ENCODE results near the gene TYMP.

DNA sequence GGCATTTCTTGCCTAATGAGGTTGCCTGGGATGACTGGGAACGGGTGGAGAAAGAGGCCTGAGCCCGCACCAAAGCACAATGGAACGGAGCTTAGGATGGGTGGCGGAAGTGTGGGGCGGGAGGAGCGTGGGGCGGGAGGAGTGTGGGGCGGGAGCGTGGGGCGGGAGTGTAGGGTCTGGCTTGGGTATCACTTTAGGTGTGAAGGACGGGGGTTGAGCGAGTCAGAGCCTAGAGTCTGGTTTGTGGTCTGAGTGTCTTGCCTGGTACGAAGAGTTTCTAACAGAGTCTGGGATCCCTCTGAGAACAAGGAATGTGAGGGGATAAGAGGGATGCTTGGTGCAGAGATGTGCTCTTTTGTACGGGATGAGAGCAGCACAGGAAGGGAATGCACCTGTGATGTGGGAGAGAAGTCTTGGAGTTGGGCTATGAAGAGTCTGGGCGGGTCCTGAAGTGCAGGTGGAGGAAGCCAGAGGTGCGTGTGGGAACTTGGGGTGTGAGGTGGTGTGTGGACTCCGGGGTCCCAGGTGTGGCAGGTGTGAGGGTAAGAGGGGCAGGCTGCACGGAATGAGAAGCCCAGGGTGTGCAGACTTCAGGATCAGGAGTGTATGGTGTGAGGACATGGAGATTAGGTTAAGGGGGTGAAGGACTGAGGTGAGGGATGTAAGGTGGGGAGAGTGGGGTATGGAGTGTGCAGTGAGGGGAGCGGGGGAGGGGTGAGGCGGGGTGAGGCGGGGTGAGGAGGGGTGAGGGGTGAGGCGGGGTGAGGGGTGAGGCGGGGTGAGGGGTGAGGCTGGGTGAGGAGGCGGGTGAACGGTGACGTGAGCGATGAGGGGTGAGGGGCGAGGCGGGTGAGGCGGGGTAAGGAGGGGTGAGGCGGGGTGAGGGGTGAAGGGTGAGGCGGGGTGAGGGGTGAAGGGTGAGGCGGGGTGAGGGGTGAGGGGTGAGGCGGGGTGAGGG lies 31.9 kb upstream of the TYMP start:
- TF ChIP-seq EZH2 (IDR thresholded peaks at IDR 0.05; ENCODE audit: borderline replicate concordance, low read depth, low read length, severe bottlenecking) (no peak), POLR2A (IDR thresholded peaks at IDR 0.05; ENCODE audit: low read depth, low read length) (no peak), POLR2AphosphoS5 (IDR thresholded peaks at IDR 0.05; ENCODE audit: insufficient read depth, low read depth, low read length) (no peak), GATA2 (IDR thresholded peaks at IDR 0.05; ENCODE audit: insufficient read depth, insufficient read length, low read depth, low read length) (no peak), JUN (IDR thresholded peaks at IDR 0.05; ENCODE audit: borderline replicate concordance, insufficient read depth, insufficient read length, low read depth) (no peak), FOS (IDR thresholded peaks at IDR 0.05; ENCODE audit: borderline replicate concordance, insufficient read depth, low read length) (no peak)
- TF ChIP-seq, protein P1, sequence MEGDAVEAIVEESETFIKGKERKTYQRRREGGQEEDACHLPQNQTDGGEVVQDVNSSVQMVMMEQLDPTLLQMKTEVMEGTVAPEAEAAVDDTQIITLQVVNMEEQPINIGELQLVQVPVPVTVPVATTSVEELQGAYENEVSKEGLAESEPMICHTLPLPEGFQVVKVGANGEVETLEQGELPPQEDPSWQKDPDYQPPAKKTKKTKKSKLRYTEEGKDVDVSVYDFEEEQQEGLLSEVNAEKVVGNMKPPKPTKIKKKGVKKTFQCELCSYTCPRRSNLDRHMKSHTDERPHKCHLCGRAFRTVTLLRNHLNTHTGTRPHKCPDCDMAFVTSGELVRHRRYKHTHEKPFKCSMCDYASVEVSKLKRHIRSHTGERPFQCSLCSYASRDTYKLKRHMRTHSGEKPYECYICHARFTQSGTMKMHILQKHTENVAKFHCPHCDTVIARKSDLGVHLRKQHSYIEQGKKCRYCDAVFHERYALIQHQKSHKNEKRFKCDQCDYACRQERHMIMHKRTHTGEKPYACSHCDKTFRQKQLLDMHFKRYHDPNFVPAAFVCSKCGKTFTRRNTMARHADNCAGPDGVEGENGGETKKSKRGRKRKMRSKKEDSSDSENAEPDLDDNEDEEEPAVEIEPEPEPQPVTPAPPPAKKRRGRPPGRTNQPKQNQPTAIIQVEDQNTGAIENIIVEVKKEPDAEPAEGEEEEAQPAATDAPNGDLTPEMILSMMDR (IDR thresholded peaks at IDR 0.05; ENCODE audit: extremely low read depth in 1 of 2, insufficient read depth in 1 of 2, low read depth in 1 of 2, low read length in 2 of 2): no peak
- TF ChIP-seq, protein P2, sequence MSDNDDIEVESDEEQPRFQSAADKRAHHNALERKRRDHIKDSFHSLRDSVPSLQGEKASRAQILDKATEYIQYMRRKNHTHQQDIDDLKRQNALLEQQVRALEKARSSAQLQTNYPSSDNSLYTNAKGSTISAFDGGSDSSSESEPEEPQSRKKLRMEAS (IDR thresholded peaks at IDR 0.05; ENCODE audit: insufficient read depth, insufficient read length): no peak

Measured in endothelial cell of umbilical vein (primary cell).